Left lung (tissue), 10 donors: ENCODE results near the gene ZNF608. TPM values are rescaled to one million over a fixed set of nuclear protein-coding genes. Genes with fewer than 3 reads are reported as not detected.

Experiments used
- ATAC-seq: fragments of 200-7000 bp; cut with Tn5 transposase; one replicate; pipeline ENCODE4 v1.9.1; 2020; ENCODE audit warnings: moderate library complexity
- DNase-seq, 4 donors: peaks; one replicate each; pipeline ENCODE4 v3.0.0-alpha.2; 2013 to 2020
- H3K27ac ChIP-seq, 2 donors: fragments of 200-600 bp; sonication (generic) in 1 of 2; one replicate each; pipeline versions ENCODE4 v1.5.0 to v1.8.0; 2020 to 2021
- H3K27me3 ChIP-seq, 2 donors: fragments of 200-600 bp; sonication (generic) in 1 of 2; one replicate each; pipeline versions ENCODE4 v1.5.0 to v1.8.0; 2020 to 2021
- H3K36me3 ChIP-seq, 2 donors: fragments of 200-600 bp; sonication (generic) in 1 of 2; one replicate each; pipeline versions ENCODE4 v1.5.0 to v1.8.0; 2020 to 2021
- H3K4me1 ChIP-seq, 2 donors: fragments of 200-600 bp; one replicate each; pipeline ENCODE4 v1.8.0; 2021
- H3K4me3 ChIP-seq, 2 donors: fragments of 200-600 bp; sonication (generic) in 1 of 2; one replicate each; pipeline versions ENCODE4 v1.5.0 to v1.8.0; 2020 to 2021; ENCODE audit warnings: mild to moderate bottlenecking in 1 of 2
- H3K9me3 ChIP-seq, 2 donors: fragments of 200-600 bp; sonication (generic) in 1 of 2; one replicate each; pipeline versions ENCODE4 v1.5.0 to v1.8.0; 2020 to 2021
- intact Hi-C, 2 donors: fragments of 100-400 bp; cut with DNase I; formaldehyde crosslinking; loops; one replicate each; pipeline versions ENCODE4 v1.11.2 to v1.14.2; 2022
- polyA plus RNA-seq, 6 donors: library from polyadenylated mRNA; unstranded; fragments of 120-200 nt; gene quantifications; one replicate each; pipeline ENCODE4 v1.2.1, GENCODE V29; 2013; ENCODE audit not compliant: insufficient read length in 6 of 6
- total RNA-seq, 2 donors: library from RNA; stranded (reverse); fragmentation: NEBNext Ultra II Directional; extraction: Animal tissue kit (Norgen Biotek cat#: 25700); gene quantifications; one replicate each; pipeline ENCODE4 v1.2.1, GENCODE V29; 2021
- TF ChIP-seq, protein P1 (sequence below), 2 donors: fragments of 200-600 bp; sonication (generic) in 1 of 2; IDR thresholded peaks; one replicate each; pipeline versions ENCODE4 v1.5.0 to v1.8.0; 2021; ENCODE audit warnings: antibody characterized with exemption in 2 of 2
- donor health status: DM: no; HTN: yes; CAD: no.
- donor health status: DM: no; HTN: no; CAD: no.

ZNF608 gene
- total and polyA plus RNA-seq, 8 donors, result 21.9 to 109 (median 96.6) TPM

DNA sequence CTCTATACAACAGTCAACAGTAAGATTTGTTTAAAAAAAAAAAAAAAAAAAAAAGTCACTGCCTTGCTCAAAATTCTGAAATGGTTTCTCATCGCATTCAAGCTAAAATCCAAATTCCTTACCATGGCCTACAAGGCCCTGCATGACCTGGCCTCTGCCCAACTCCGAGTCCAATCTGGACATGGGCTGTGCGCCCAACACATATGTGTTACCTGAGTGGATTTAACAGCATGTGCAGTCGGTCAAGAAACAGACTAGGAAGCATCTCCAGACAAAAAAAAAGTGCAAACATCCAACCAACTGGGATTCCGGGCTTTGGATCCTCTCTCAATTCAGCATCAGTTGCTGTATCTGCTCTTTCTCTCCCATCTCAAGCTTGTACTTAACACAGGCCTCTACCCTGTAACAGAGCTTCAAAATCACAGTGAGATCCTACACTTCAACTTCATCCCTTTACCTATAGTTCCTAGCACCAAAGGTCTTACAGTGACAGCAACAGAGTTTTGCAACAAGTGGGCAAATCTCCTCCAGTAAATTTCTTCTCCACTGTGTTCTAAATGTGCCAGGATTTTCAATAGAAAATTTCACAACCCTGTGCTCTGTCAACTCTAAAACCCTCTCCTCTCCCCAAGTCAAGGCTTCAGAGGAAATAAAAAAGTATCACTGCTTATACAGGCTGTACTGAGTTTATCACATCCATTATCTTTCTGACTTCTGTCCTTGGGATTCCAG, 19.6 kb downstream of the ZNF608 start:
- ATAC-seq, result no peak
- Histone ChIP-seq H3K4me1 (peaks cover 0 to 8% of the 10 kb centered on the region in 2 donors), H3K4me3 (no peak overlapping the region), H3K27me3 (no peaks in the 10 kb centered on the region), H3K27ac (no peak overlapping the region), H3K9me3 (no peaks in the 10 kb centered on the region), H3K36me3 (no peaks in the 10 kb centered on the region)
- intact Hi-C loops, result no loop called here
- DNase-seq, result no peak
- TF ChIP-seq, protein P1, sequence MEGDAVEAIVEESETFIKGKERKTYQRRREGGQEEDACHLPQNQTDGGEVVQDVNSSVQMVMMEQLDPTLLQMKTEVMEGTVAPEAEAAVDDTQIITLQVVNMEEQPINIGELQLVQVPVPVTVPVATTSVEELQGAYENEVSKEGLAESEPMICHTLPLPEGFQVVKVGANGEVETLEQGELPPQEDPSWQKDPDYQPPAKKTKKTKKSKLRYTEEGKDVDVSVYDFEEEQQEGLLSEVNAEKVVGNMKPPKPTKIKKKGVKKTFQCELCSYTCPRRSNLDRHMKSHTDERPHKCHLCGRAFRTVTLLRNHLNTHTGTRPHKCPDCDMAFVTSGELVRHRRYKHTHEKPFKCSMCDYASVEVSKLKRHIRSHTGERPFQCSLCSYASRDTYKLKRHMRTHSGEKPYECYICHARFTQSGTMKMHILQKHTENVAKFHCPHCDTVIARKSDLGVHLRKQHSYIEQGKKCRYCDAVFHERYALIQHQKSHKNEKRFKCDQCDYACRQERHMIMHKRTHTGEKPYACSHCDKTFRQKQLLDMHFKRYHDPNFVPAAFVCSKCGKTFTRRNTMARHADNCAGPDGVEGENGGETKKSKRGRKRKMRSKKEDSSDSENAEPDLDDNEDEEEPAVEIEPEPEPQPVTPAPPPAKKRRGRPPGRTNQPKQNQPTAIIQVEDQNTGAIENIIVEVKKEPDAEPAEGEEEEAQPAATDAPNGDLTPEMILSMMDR (IDR thresholded peaks at IDR 0.05), result no peak

DNA sequence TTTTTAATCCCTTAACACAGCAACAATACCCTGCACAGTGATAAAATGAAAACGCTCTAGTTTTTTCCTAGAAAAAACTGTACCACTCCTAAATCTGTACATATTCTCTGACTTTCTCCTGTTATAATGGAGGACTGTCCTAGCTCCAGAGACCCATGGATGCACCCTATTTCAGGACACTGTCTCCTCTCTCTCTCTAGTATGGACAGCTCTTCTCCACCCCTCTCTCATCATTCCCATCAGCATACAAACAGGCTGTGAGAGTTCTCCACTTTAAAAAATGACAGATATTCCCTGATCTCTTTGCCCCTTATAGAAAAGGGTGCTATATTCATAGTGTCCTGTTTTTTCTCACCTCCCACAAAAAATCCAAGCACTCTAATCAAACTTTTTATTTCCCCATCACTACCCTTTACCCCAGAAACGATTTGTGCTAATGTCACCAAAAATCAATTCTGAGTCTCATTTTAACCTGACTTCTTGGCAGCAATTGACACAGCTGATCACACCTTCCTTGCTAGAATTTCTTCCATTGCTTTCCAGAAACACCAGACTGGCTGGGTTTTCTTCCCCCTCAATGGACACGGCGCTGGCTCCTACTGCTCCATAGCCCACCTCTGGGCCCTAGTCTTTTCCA, 20.7 kb downstream of the ZNF608 start:
- ATAC-seq, result no peak
- Histone ChIP-seq H3K9me3 (no peaks in the 10 kb centered on the region), H3K4me1 (peaks cover 0 to 7% of the 10 kb centered on the region in 2 donors), H3K27ac (no peak overlapping the region), H3K36me3 (no peaks in the 10 kb centered on the region), H3K4me3 (no peak overlapping the region), H3K27me3 (no peaks in the 10 kb centered on the region)
- TF ChIP-seq, protein P1 (IDR thresholded peaks at IDR 0.05), result no peak
- intact Hi-C loops, result no loop called here
- DNase-seq, result no peak

DNA sequence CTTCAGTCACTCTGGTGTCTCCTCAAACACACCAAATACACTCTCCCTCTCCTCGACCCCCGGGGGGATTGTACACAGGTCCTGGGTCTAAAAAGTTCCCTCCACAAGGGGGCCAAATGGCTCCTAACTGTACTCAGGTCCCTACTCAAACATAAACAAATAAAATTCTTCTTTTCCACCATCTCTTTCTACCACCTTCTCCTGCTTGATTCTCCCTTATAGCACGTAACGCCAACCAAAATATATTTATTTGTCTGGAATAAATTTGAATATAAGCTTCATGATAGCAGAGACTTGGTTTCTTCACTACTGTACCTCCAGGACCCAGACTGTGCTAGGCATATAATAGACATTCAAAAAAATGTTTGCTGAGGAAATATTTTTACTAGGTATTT, 21.4 kb downstream of the ZNF608 start:
- no peaks in the 10 kb centered on the region for H3K9me3 ChIP-seq
- DNase-seq, result no peak
- intact Hi-C loops, result no loop called here

DNA sequence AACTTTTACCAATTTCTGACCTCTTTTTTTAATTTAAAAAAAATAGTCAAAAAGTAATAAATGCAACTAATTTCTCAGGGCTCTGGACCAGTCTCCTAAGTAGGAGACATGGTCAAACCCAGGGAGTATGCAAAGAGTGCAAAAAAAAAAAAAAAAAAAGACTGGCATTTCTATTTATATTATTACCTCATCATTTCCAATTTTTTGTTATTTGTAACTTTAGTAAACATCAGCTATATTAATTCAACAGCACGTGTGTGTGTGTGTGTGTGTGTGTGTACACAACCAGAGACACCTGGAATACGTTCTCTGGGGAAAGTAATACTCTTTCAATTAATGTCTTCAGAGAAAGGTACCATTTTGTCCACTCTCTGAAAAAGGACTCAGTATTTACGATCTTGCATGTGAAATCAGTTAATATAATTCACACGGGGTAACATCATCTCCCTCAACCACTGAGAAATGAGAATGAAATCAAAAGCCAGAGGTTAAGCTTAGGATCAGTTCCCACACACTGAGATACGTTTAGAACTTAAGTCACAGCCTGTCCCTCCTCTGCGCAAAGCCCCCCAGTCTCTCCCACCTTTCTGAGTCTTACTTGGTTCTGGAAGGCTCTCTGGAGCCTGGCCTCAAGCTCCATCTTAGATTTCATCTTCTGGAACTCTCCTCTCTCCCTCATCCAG, 21.9 kb downstream of the ZNF608 start:
- ATAC-seq, result no peak
- Histone ChIP-seq H3K27me3 (no peaks in the 10 kb centered on the region), H3K4me1 (peaks cover 0 to 8% of the 10 kb centered on the region in 2 donors), H3K9me3 (no peaks in the 10 kb centered on the region), H3K27ac (no peak overlapping the region), H3K36me3 (no peaks in the 10 kb centered on the region), H3K4me3 (no peak overlapping the region)
- intact Hi-C loops, result no loop called here
- DNase-seq, result no peak
- TF ChIP-seq, protein P1 (IDR thresholded peaks at IDR 0.05), result no peak

More for the DNA sequence above, 21.4 kb downstream of the ZNF608 start:
- Histone ChIP-seq H3K4me1 (peaks cover under 1 to 3% of the 10 kb centered on the region in 2 donors), H3K27me3 (no peaks in the 10 kb centered on the region), H3K36me3 (no peaks in the 10 kb centered on the region), H3K4me3 (no peak overlapping the region), H3K27ac (no peak overlapping the region)
- TF ChIP-seq, protein P1 (IDR thresholded peaks at IDR 0.05), result no peak
- no peak for ATAC-seq

DNA sequence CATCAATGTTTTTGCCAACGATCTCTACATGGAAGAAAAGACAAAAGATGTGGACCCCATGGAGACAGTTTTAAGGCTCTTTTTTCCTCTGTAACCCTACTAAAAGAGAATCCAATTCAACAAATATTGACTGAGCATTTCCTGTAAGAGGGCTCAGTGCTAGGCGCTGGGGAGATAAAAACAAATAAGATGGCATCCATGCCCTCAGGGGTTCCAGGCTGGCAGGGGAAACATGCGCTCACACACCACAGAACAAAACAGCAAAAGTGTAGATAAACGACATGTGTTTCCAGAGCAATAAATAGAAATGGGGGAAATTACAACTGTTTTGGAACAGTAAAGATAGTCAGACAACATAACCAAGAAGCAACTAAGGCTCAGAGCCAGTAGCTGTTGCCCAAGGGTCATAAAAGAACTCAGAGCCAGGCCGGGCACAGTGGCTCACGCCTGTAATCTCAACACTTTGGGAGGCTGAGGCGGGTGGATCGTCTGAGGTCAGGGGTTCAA, 25.2 kb downstream of the ZNF608 start:
- Histone ChIP-seq H3K27me3 (no peaks in the 10 kb centered on the region), H3K36me3 (no peaks in the 10 kb centered on the region), H3K4me1 (peaks cover 0 to 14% of the 10 kb centered on the region in 2 donors), H3K9me3 (no peaks in the 10 kb centered on the region), H3K27ac (no peak overlapping the region), H3K4me3 (no peak overlapping the region)
- DNase-seq, result no peak
- TF ChIP-seq, protein P1 (IDR thresholded peaks at IDR 0.05), result no peak
- intact Hi-C loops, result no loop called here
- ATAC-seq, result no peak
